ENCODE results near the gene ZC2HC1B.

Gene ZC2HC1B

GRCh38 chr6:143882401-143882930, 18.2 kb downstream of the ZC2HC1B start:
- Histone ChIP-seq H3K27me3 (no peaks in the 10 kb centered on the region), H3K36me3 (no peaks in the 10 kb centered on the region), H3K4me1 (no peaks in the 10 kb centered on the region), H3K9ac (no peak overlapping the region), H3K9me3 (peaks cover 6% of the 10 kb centered on the region), H3K27ac (no peak overlapping the region), H4K20me1 (no peaks in the 10 kb centered on the region), H3K4me3 (no peak overlapping the region), H3K4me2 (no peak overlapping the region)
- no peak for TF ChIP-seq Cebpa-rat (IDR thresholded peaks at IDR 0.05)

- TF ChIP-seq Cebpa-rat (IDR thresholded peaks at IDR 0.05) = no peak
- Histone ChIP-seq H3K36me3 (no peaks in the 10 kb centered on the region), H3K4me1 (no peaks in the 10 kb centered on the region), H3K27me3 (no peaks in the 10 kb centered on the region), H3K4me3 (no peak overlapping the region), H4K20me1 (no peaks in the 10 kb centered on the region), H3K4me2 (no peak overlapping the region), H3K9me3 (no peaks in the 10 kb centered on the region), H3K27ac (no peak overlapping the region), H3K9ac (no peak overlapping the region)
These were observed 20.1 kb downstream of the ZC2HC1B start for GRCh38 chr6:143884216-143884900.

- no peak overlapping the region for H3K27ac ChIP-seq
- no peak overlapping the region for H3K4me3 ChIP-seq
- H3K36me3 ChIP-seq = no peaks in the 10 kb centered on the region
- H3K9me3 ChIP-seq = no peaks in the 10 kb centered on the region
- H3K27me3 ChIP-seq = no peaks in the 10 kb centered on the region
- H3K9ac ChIP-seq = no peak overlapping the region
- H3K4me2 ChIP-seq = no peak overlapping the region
- no peak for TF ChIP-seq Cebpa-rat (IDR thresholded peaks at IDR 0.05)
- no peaks in the 10 kb centered on the region for H3K4me1 ChIP-seq
- H4K20me1 ChIP-seq = no peaks in the 10 kb centered on the region
These were observed 20.8 kb downstream of the ZC2HC1B start for GRCh38 chr6:143885116-143885515.

- Histone ChIP-seq H3K9ac (no peak overlapping the region), H3K9me3 (no peaks in the 10 kb centered on the region), H3K27ac (no peak overlapping the region), H3K4me2 (no peak overlapping the region), H3K4me1 (no peaks in the 10 kb centered on the region), H3K36me3 (no peaks in the 10 kb centered on the region), H4K20me1 (no peaks in the 10 kb centered on the region), H3K27me3 (no peaks in the 10 kb centered on the region), H3K4me3 (no peak overlapping the region)
- TF ChIP-seq Cebpa-rat (IDR thresholded peaks at IDR 0.05) = no peak
These were observed 30.4 kb downstream of the ZC2HC1B start for GRCh38 chr6:143894655-143895054.

GRCh38 chr6:143896126-143896860, 32.0 kb downstream of the ZC2HC1B start:
- Histone ChIP-seq H3K27me3 (no peaks in the 10 kb centered on the region), H3K9ac (no peak overlapping the region), H3K9me3 (no peaks in the 10 kb centered on the region), H3K4me2 (no peak overlapping the region), H3K36me3 (no peaks in the 10 kb centered on the region), H4K20me1 (no peaks in the 10 kb centered on the region), H3K27ac (no peak overlapping the region), H3K4me3 (no peak overlapping the region), H3K4me1 (no peaks in the 10 kb centered on the region)
- TF ChIP-seq Cebpa-rat (IDR thresholded peaks at IDR 0.05) = no peak

- H3K27me3 ChIP-seq = no peaks in the 10 kb centered on the region
- H3K4me3 ChIP-seq = no peak overlapping the region
- peaks cover 15% of the 10 kb centered on the region for H3K4me1 ChIP-seq
- no peaks in the 10 kb centered on the region for H3K9me3 ChIP-seq
- H3K4me2 ChIP-seq = no peak overlapping the region
- no peak overlapping the region for H3K9ac ChIP-seq
- H3K36me3 ChIP-seq = no peaks in the 10 kb centered on the region
- no peak overlapping the region for H3K27ac ChIP-seq
- no peaks in the 10 kb centered on the region for H4K20me1 ChIP-seq
- no peak for TF ChIP-seq Cebpa-rat (IDR thresholded peaks at IDR 0.05)
These were observed 36.1 kb downstream of the ZC2HC1B start for GRCh38 chr6:143900358-143900757.

- peaks cover 15% of the 10 kb centered on the region for H3K4me1 ChIP-seq
- TF ChIP-seq Cebpa-rat (IDR thresholded peaks at IDR 0.05) = no peak
- H3K27ac ChIP-seq = no peak overlapping the region
- no peaks in the 10 kb centered on the region for H3K9me3 ChIP-seq
- H3K36me3 ChIP-seq = no peaks in the 10 kb centered on the region
- H3K27me3 ChIP-seq = no peaks in the 10 kb centered on the region
- no peak overlapping the region for H3K4me3 ChIP-seq
- H3K4me2 ChIP-seq = peak overlapping the region; percentile 39
- H4K20me1 ChIP-seq = no peaks in the 10 kb centered on the region
- no peak overlapping the region for H3K9ac ChIP-seq
These were observed 37.8 kb downstream of the ZC2HC1B start for GRCh38 chr6:143901885-143902750.

- H3K4me2 ChIP-seq = no peak overlapping the region
- TF ChIP-seq Cebpa-rat (IDR thresholded peaks at IDR 0.05) = no peak
- peaks cover 15% of the 10 kb centered on the region for H3K4me1 ChIP-seq
- no peak overlapping the region for H3K4me3 ChIP-seq
- no peaks in the 10 kb centered on the region for H4K20me1 ChIP-seq
- no peak overlapping the region for H3K27ac ChIP-seq
- no peak overlapping the region for H3K9ac ChIP-seq
- H3K27me3 ChIP-seq = no peaks in the 10 kb centered on the region
- H3K9me3 ChIP-seq = no peaks in the 10 kb centered on the region
- H3K36me3 ChIP-seq = no peaks in the 10 kb centered on the region
These were observed 38.6 kb downstream of the ZC2HC1B start for GRCh38 chr6:143902827-143903226.

GRCh38 chr6:143911028-143911427, 46.8 kb downstream of the ZC2HC1B start:
- Histone ChIP-seq H3K4me2 (no peak overlapping the region), H3K27me3 (no peaks in the 10 kb centered on the region), H3K9ac (no peak overlapping the region), H3K4me3 (no peak overlapping the region), H3K9me3 (peaks cover 34% of the 10 kb centered on the region), H3K4me1 (no peaks in the 10 kb centered on the region), H3K36me3 (no peaks in the 10 kb centered on the region), H3K27ac (no peak overlapping the region), H4K20me1 (no peaks in the 10 kb centered on the region)
- TF ChIP-seq Cebpa-rat (IDR thresholded peaks at IDR 0.05) = no peak

All from BLaER1 (cell line).